Osteoblast (primary cell): Measurements from ENCODE around the gene EGFR. TPM values are rescaled to one million over a fixed set of nuclear protein-coding genes. Genes with fewer than 3 reads are reported as not detected.

Experiments used
- DNase-seq: peaks from one replicate; pipeline ENCODE4 v3.0.0; 2011; ENCODE audit warnings: low spot score, mixed read lengths; ENCODE audit not compliant: insufficient read length; ENCODE audit errors: missing footprints
- H2AFZ ChIP-seq: 2 replicates; pipeline ENCODE4 v1.6.0; 2011; ENCODE audit warnings: mild to moderate bottlenecking, low read length
- H3K27ac ChIP-seq: 2 replicates; pipeline ENCODE4 v1.5.1; 2011; ENCODE audit warnings: mild to moderate bottlenecking, low read depth, low read length, moderate library complexity
- H3K27me3 ChIP-seq: 2 replicates; pipeline ENCODE4 v1.6.0; 2012; ENCODE audit warnings: mild to moderate bottlenecking, control low read depth, inconsistent platforms, low read length, moderate library complexity; ENCODE audit not compliant: insufficient read depth
- H3K36me3 ChIP-seq: 2 replicates; pipeline ENCODE4 v1.5.1; 2011; ENCODE audit warnings: mild to moderate bottlenecking, low read length, control low read depth, moderate library complexity; ENCODE audit not compliant: insufficient read depth
- H3K4me1 ChIP-seq: 2 replicates; pipeline ENCODE4 v1.5.1; 2011; ENCODE audit warnings: mild to moderate bottlenecking, low read length, control low read depth, moderate library complexity; ENCODE audit not compliant: insufficient read depth
- H3K4me2 ChIP-seq: 2 replicates; pipeline ENCODE4 v1.6.0; 2011; ENCODE audit warnings: mild to moderate bottlenecking, low read length; ENCODE audit not compliant: insufficient read depth
- H3K4me3 ChIP-seq: fragments of 200-600 bp; sonication (generic); 3 replicates; pipeline ENCODE4 v1.5.1; 2012; ENCODE audit warnings: mild to moderate bottlenecking, low read length, inconsistent platforms; ENCODE audit not compliant: insufficient read depth
- H3K79me2 ChIP-seq: 2 replicates; pipeline ENCODE4 v1.6.0; 2012; ENCODE audit warnings: mild to moderate bottlenecking, low read length, control low read depth, inconsistent platforms; ENCODE audit not compliant: insufficient read depth
- H3K9me3 ChIP-seq: 2 replicates; pipeline ENCODE4 v1.5.1; 2011; ENCODE audit warnings: low read depth, low read length, control low read depth
- H4K20me1 ChIP-seq: 2 replicates; pipeline ENCODE4 v1.6.0; 2012; ENCODE audit warnings: mild to moderate bottlenecking, low read length, control low read depth; ENCODE audit not compliant: insufficient read depth
- CTCF ChIP-seq: IDR thresholded peaks from 2 replicates; pipeline ENCODE4 v1.5.1; 2011; ENCODE audit warnings: mild to moderate bottlenecking, low read depth, low read length, moderate library complexity; ENCODE audit errors: extremely low read depth
- total RNA-seq: library from RNA; depleted of rRNA; stranded (reverse); fragments of >200 nt; gene quantifications from 2 replicates; pipeline ENCODE4 v1.2.3, GENCODE V29; 2012

Gene EGFR
- total RNA-seq, 1 donor = 104 TPM

- Histone ChIP-seq H3K4me1 (peaks cover 43% of the 10 kb centered on the region), H3K4me3 (no peak overlapping the region), H2AFZ (no peak overlapping the region), H3K79me2 (no peaks in the 10 kb centered on the region), H3K9me3 (no peaks in the 10 kb centered on the region), H3K4me2 (no peak overlapping the region), H3K36me3 (peaks cover 45% of the 10 kb centered on the region), H3K27ac (peak overlapping the region; percentile 4), H3K27me3 (no peaks in the 10 kb centered on the region), H4K20me1 (peaks cover 3% of the 10 kb centered on the region)
- no peak for TF ChIP-seq CTCF
- DNase-seq = no peak
Observed at GRCh38 chr7:55189146-55189766, 170.4 kb downstream of the EGFR start.

- Histone ChIP-seq H3K4me3 (no peak overlapping the region), H3K79me2 (peaks cover 3% of the 10 kb centered on the region), H3K4me2 (no peak overlapping the region), H3K4me1 (peaks cover 43% of the 10 kb centered on the region), H3K36me3 (peaks cover 49% of the 10 kb centered on the region), H3K27ac (peak overlapping the region; percentile 4), H3K9me3 (no peaks in the 10 kb centered on the region), H4K20me1 (peaks cover 3% of the 10 kb centered on the region), H2AFZ (no peak overlapping the region), H3K27me3 (no peaks in the 10 kb centered on the region)
- TF ChIP-seq CTCF = no peak
- no peak for DNase-seq
Observed at GRCh38 chr7:55189878-55190436, 171.1 kb downstream of the EGFR start.

GRCh38 chr7:55190511-55191160 lies 171.8 kb downstream of the EGFR start:
- Histone ChIP-seq H4K20me1 (peaks cover 3% of the 10 kb centered on the region), H3K4me1 (peaks cover 38% of the 10 kb centered on the region), H3K27me3 (no peaks in the 10 kb centered on the region), H3K27ac (no peak overlapping the region), H3K4me3 (no peak overlapping the region), H3K79me2 (peaks cover 3% of the 10 kb centered on the region), H2AFZ (no peak overlapping the region), H3K9me3 (no peaks in the 10 kb centered on the region), H3K4me2 (no peak overlapping the region), H3K36me3 (peaks cover 52% of the 10 kb centered on the region)
- no peak for TF ChIP-seq CTCF
- no peak for DNase-seq
